ENCODE data around the gene ADAMTS18. TPM values are rescaled to one million over a fixed set of nuclear protein-coding genes. Genes with fewer than 3 reads are reported as not detected.

Gene ADAMTS18
- total RNA-seq, 1 donor from 2014 or later, result not detected

- Histone ChIP-seq H3K27me3 (no peaks in the 10 kb centered on the region), H3K27ac (no peak overlapping the region), H3K4me3 (no peak overlapping the region), H3K9me3 (no peaks in the 10 kb centered on the region), H3K4me1 (no peaks in the 10 kb centered on the region), H3K36me3 (no peaks in the 10 kb centered on the region)
- DNase-seq (ENCODE audit: low spot score in 2 of 2), result no peak
- intact Hi-C loops (cut with DNase I), result no loop called here
- no peak for TF ChIP-seq CTCF (IDR thresholded peaks at IDR 0.05)
Observed at GRCh38 chr16:77457046-77457445, 22.2 kb upstream of the ADAMTS18 start.

GRCh38 chr16:77452243-77452642, 17.4 kb upstream of the ADAMTS18 start:
- Histone ChIP-seq H3K36me3 (no peaks in the 10 kb centered on the region), H3K27ac (no peak overlapping the region), H3K4me3 (no peak overlapping the region), H3K9me3 (no peaks in the 10 kb centered on the region), H3K27me3 (no peaks in the 10 kb centered on the region), H3K4me1 (no peaks in the 10 kb centered on the region)
- intact Hi-C loops (cut with DNase I), result no loop called here
- no peak for DNase-seq (ENCODE audit: low spot score in 2 of 2)
- TF ChIP-seq CTCF (IDR thresholded peaks at IDR 0.05), result no peak

- TF ChIP-seq CTCF (IDR thresholded peaks at IDR 0.05), result no peak
- H3K4me3 ChIP-seq, result no peak overlapping the region
- no peak for DNase-seq (ENCODE audit: low spot score in 2 of 2)
- no peaks in the 10 kb centered on the region for H3K36me3 ChIP-seq
- intact Hi-C loops (cut with DNase I), result no loop called here
- no peak overlapping the region for H3K27ac ChIP-seq
- no peaks in the 10 kb centered on the region for H3K27me3 ChIP-seq
- H3K9me3 ChIP-seq, result no peaks in the 10 kb centered on the region
- H3K4me1 ChIP-seq, result no peaks in the 10 kb centered on the region
Observed at GRCh38 chr16:77450790-77451487, 16.1 kb upstream of the ADAMTS18 start.

- Histone ChIP-seq H3K27me3 (no peaks in the 10 kb centered on the region), H3K9me3 (no peaks in the 10 kb centered on the region), H3K4me3 (no peak overlapping the region), H3K27ac (no peak overlapping the region), H3K36me3 (no peaks in the 10 kb centered on the region), H3K4me1 (no peaks in the 10 kb centered on the region)
- DNase-seq (ENCODE audit: low spot score in 2 of 2), result no peak
- TF ChIP-seq CTCF (IDR thresholded peaks at IDR 0.05), result no peak
- intact Hi-C loops (cut with DNase I), result no loop called here
Observed at GRCh38 chr16:77449208-77449607, 14.4 kb upstream of the ADAMTS18 start.

- H3K4me3 ChIP-seq, result no peak overlapping the region
- no peak for DNase-seq (ENCODE audit: low spot score in 2 of 2)
- no peaks in the 10 kb centered on the region for H3K27me3 ChIP-seq
- H3K4me1 ChIP-seq, result no peaks in the 10 kb centered on the region
- no peaks in the 10 kb centered on the region for H3K36me3 ChIP-seq
- H3K27ac ChIP-seq, result no peak overlapping the region
- intact Hi-C loops (cut with DNase I), result no loop called here
- TF ChIP-seq CTCF (IDR thresholded peaks at IDR 0.05), result no peak
- no peaks in the 10 kb centered on the region for H3K9me3 ChIP-seq
Observed at GRCh38 chr16:77445324-77445723, 10.5 kb upstream of the ADAMTS18 start.

GRCh38 chr16:77444147-77444460, 9.3 kb upstream of the ADAMTS18 start:
- Histone ChIP-seq H3K36me3 (no peaks in the 10 kb centered on the region), H3K9me3 (no peaks in the 10 kb centered on the region), H3K27ac (no peak overlapping the region), H3K4me3 (no peak overlapping the region), H3K27me3 (no peaks in the 10 kb centered on the region), H3K4me1 (no peaks in the 10 kb centered on the region)
- no peak for TF ChIP-seq CTCF (IDR thresholded peaks at IDR 0.05)
- DNase-seq (ENCODE audit: low spot score in 2 of 2), result no peak
- intact Hi-C loops (cut with DNase I), result no loop called here

All from ascending aorta (tissue), 2 donors.